AG08396 (cell line): ENCODE data around the gene MAN2A2.
"Not testable (repeated sequence)": the region's sequence is repeated elsewhere in the genome, so short reads cannot be mapped to it uniquely, and the experiment has no call there.

ENCODE experiments used
- DNase-seq: peaks from one replicate; pipeline ENCODE4 v3.0.0; 2012; ENCODE audit warnings: low spot score, mixed read lengths

Gene MAN2A2

GRCh38 chr15:90921887-90922286 is 18.8 kb downstream of the MAN2A2 start:
- DNase-seq = no peak

- not testable (repeated sequence) for DNase-seq
Measured at GRCh38 chr15:90922712-90923322, 19.7 kb downstream of the MAN2A2 start.

- DNase-seq = no peak
Measured at GRCh38 chr15:90924375-90924774, 21.3 kb downstream of the MAN2A2 start.

GRCh38 chr15:90926766-90927165 is 23.7 kb downstream of the MAN2A2 start:
- DNase-seq = not testable (repeated sequence)

- not testable (repeated sequence) for DNase-seq
Measured at GRCh38 chr15:90928106-90928505, 25.0 kb downstream of the MAN2A2 start.

GRCh38 chr15:90929246-90930019 is 26.3 kb downstream of the MAN2A2 start:
- no peak for DNase-seq

GRCh38 chr15:90930861-90931574 is 27.9 kb downstream of the MAN2A2 start:
- no peak for DNase-seq

GRCh38 chr15:90931575-90931827 is 28.4 kb downstream of the MAN2A2 start:
- DNase-seq = no peak

GRCh38 chr15:90931828-90932659 is 28.9 kb downstream of the MAN2A2 start, which contains the start of gene HDDC3:
Gene HDDC3, minus strand, starts transcription at chr15:90932549. Its CDS starts 9 bp downstream, at chr15:90932540.
- peak; percentile 97 for DNase-seq

- DNase-seq = no peak
Measured at GRCh38 chr15:90932660-90932991, 29.5 kb downstream of the MAN2A2 start.

GRCh38 chr15:90933301-90933700 is 30.2 kb downstream of the MAN2A2 start:
- DNase-seq = no peak

GRCh38 chr15:90934256-90934948 is 31.3 kb downstream of the MAN2A2 start:
- DNase-seq = peak; percentile 91

- DNase-seq = peak; percentile 98
Measured at GRCh38 chr15:90934949-90935751, 32.0 kb downstream of the MAN2A2 start, which contains the start of gene UNC45A. Gene UNC45A, plus strand, starts transcription at chr15:90935285. Its CDS starts 40 bp downstream, at chr15:90935325.

- no peak for DNase-seq
Measured at GRCh38 chr15:90936823-90937222, 33.7 kb downstream of the MAN2A2 start.

GRCh38 chr15:90938261-90938660 is 35.2 kb downstream of the MAN2A2 start:
- DNase-seq = no peak

- no peak for DNase-seq
Measured at GRCh38 chr15:90939756-90940155, 36.7 kb downstream of the MAN2A2 start.

GRCh38 chr15:90941038-90941437 is 37.9 kb downstream of the MAN2A2 start:
- DNase-seq = no peak

GRCh38 chr15:90942354-90943120 is 39.4 kb downstream of the MAN2A2 start:
- DNase-seq = no peak

- no peak for DNase-seq
Measured at GRCh38 chr15:90945091-90945490, 42.0 kb downstream of the MAN2A2 start.

- no peak for DNase-seq
Measured at GRCh38 chr15:90946538-90946937, 43.4 kb downstream of the MAN2A2 start.
